ENCODE results near the gene ARFGEF2. TPM values are rescaled to one million over a fixed set of nuclear protein-coding genes. Genes with fewer than 3 reads are reported as not detected.

Gene ARFGEF2
- total and polyA plus RNA-seq, 12 donors: 6.2 to 50.0 (median 41.8) TPM

GRCh38 chr20:48942730-48943129 is 21.2 kb downstream of the ARFGEF2 start:
- ATAC-seq: peak in 4 of 8 donors; percentile 18 to 68 (median 56)
- Histone ChIP-seq H3K27ac (peak overlapping the region in 3 of 10 donors; percentile 27 to 33 (median 28)), H3K27me3 (no peaks in the 10 kb centered on the region), H3K4me1 (peaks cover 0 to 69% (median 38%) of the 10 kb centered on the region in 9 donors), H3K9me3 (no peaks in the 10 kb centered on the region), H3K4me3 (no peak overlapping the region), H3K36me3 (peaks cover 0 to 74% (median 30%) of the 10 kb centered on the region in 9 donors)
- 45 to 59% methylated on average over 2 of the region's 2 CpGs for WGBS, 2 donors
- no peak for TF ChIP-seq CTCF (IDR thresholded peaks at IDR 0.05)
- intact Hi-C loops (cut with DNase I): no loop called here
- no peak for DNase-seq

GRCh38 chr20:48944663-48945297 is 23.3 kb downstream of the ARFGEF2 start:
- 91 to 96% methylated on average over 3 of the region's 3 CpGs for WGBS, 2 donors
- peaks cover 0 to 90% (median 35%) of the 10 kb centered on the region in 9 donors for H3K36me3 ChIP-seq
- no peaks in the 10 kb centered on the region for H3K9me3 ChIP-seq
- DNase-seq: no peak
- peaks cover 0 to 49% (median 20%) of the 10 kb centered on the region in 9 donors for H3K4me1 ChIP-seq
- intact Hi-C loops (cut with DNase I): no loop called here
- H3K27me3 ChIP-seq: no peaks in the 10 kb centered on the region
- no peak overlapping the region for H3K27ac ChIP-seq
- no peak overlapping the region for H3K4me3 ChIP-seq
- TF ChIP-seq CTCF (IDR thresholded peaks at IDR 0.05): no peak
- ATAC-seq: no peak

- Histone ChIP-seq H3K4me1 (peaks cover 0 to 39% (median 14%) of the 10 kb centered on the region in 9 donors), H3K4me3 (no peak overlapping the region), H3K36me3 (peaks cover 0 to 100% (median 37%) of the 10 kb centered on the region in 9 donors), H3K27me3 (no peaks in the 10 kb centered on the region), H3K9me3 (no peaks in the 10 kb centered on the region), H3K27ac (peak overlapping the region in 1 of 10 donors; percentile 6)
- TF ChIP-seq CTCF (IDR thresholded peaks at IDR 0.05): no peak
- ATAC-seq (peak in 1 of 8 donors; percentile 43), DNase-seq (no peak)
- 89 to 90% methylated on average over 6 of the region's 6 CpGs for WGBS, 2 donors
- intact Hi-C loops (cut with DNase I): no loop called here
Measured at GRCh38 chr20:48945840-48946514, 24.5 kb downstream of the ARFGEF2 start.

GRCh38 chr20:48948612-48949011 is 27.1 kb downstream of the ARFGEF2 start:
- H3K4me3 ChIP-seq: no peak overlapping the region
- WGBS, 2 donors: 86 to 92% methylated on average over 6 of the region's 6 CpGs
- no peak for DNase-seq
- intact Hi-C loops (cut with DNase I): no loop called here
- peaks cover 0 to 29% (median 5%) of the 10 kb centered on the region in 9 donors for H3K4me1 ChIP-seq
- no peak for ATAC-seq
- no peak overlapping the region for H3K27ac ChIP-seq
- no peak for TF ChIP-seq CTCF (IDR thresholded peaks at IDR 0.05)
- no peaks in the 10 kb centered on the region for H3K9me3 ChIP-seq
- no peaks in the 10 kb centered on the region for H3K27me3 ChIP-seq
- peaks cover 0 to 100% (median 52%) of the 10 kb centered on the region in 9 donors for H3K36me3 ChIP-seq
